Neuronal stem cell (in vitro differentiated cells): ENCODE data around the gene GSC2.

Experiments used
- DNase-seq: peaks from one replicate; pipeline ENCODE4 v3.0.0-alpha.2; 2013; ENCODE audit warnings: low spot score
- H2AFZ ChIP-seq: one replicate; pipeline ENCODE4 v1.6.1; 2013; ENCODE audit warnings: mild to moderate bottlenecking, low read length, inconsistent platforms
- H2AK5ac ChIP-seq: 2 replicates; pipeline ENCODE4 v1.6.1; 2013; ENCODE audit warnings: low read depth, mild to moderate bottlenecking, inconsistent platforms, low read length, moderate library complexity, mixed read lengths
- H2BK120ac ChIP-seq: 2 replicates; pipeline ENCODE4 v1.6.1; 2013; ENCODE audit warnings: low read depth, mild to moderate bottlenecking, inconsistent platforms, low read length, moderate library complexity, mixed read lengths
- H2BK12ac ChIP-seq: one replicate; pipeline ENCODE4 v1.6.1; 2013; ENCODE audit warnings: low read length, inconsistent platforms
- H2BK15ac ChIP-seq: 2 replicates; pipeline ENCODE4 v1.6.1; 2013; ENCODE audit warnings: mild to moderate bottlenecking, low read length, inconsistent platforms, mixed read lengths
- H2BK5ac ChIP-seq: one replicate; pipeline ENCODE4 v1.6.1; 2013; ENCODE audit warnings: inconsistent platforms, mild to moderate bottlenecking, low read length, moderate library complexity
- H3K14ac ChIP-seq: one replicate; pipeline ENCODE4 v1.6.1; 2013; ENCODE audit warnings: low read length, inconsistent platforms
- H3K18ac ChIP-seq: 2 replicates; pipeline ENCODE4 v1.6.1; 2013; ENCODE audit warnings: low read length, inconsistent platforms
- H3K23ac ChIP-seq: 2 replicates; pipeline ENCODE4 v1.6.1; 2013; ENCODE audit warnings: low read depth, mild to moderate bottlenecking, mixed read lengths, low read length, inconsistent platforms; ENCODE audit not compliant: poor library complexity
- H3K27ac ChIP-seq: replicated peaks from 3 replicates; pipeline ENCODE4 v1.5.1; 2013; ENCODE audit warnings: low read length, inconsistent platforms
- H3K27me3 ChIP-seq, 3 experiments: 2 replicates each; pipeline ENCODE4 v1.6.1; 2013; ENCODE audit warnings: low read length in 3 of 3, mild to moderate bottlenecking in 2 of 3, inconsistent platforms in 1 of 3, low read depth in 1 of 3, mixed read lengths in 1 of 3, moderate library complexity in 1 of 3; ENCODE audit not compliant: control insufficient read depth in 3 of 3, insufficient read depth in 3 of 3
- H3K36me3 ChIP-seq, 2 donors: replicated peaks in 1 of 2; 2 replicates each; pipeline ENCODE4 v1.6.1; 2013; ENCODE audit warnings: low read length in 2 of 2; ENCODE audit not compliant: control insufficient read depth in 2 of 2, insufficient read depth in 2 of 2
- H3K4ac ChIP-seq: 2 replicates; pipeline ENCODE4 v1.6.1; 2013; ENCODE audit warnings: inconsistent platforms, mild to moderate bottlenecking, low read length, moderate library complexity
- H3K4me1 ChIP-seq, 2 donors: 1 replicate in 1 of 2; 2 replicates in 1 of 2; pipeline ENCODE4 v1.6.1; 2013; ENCODE audit warnings: low read length in 2 of 2, low read depth in 1 of 2; ENCODE audit not compliant: control insufficient read depth in 2 of 2, insufficient read depth in 1 of 2
- H3K4me2 ChIP-seq: one replicate; pipeline ENCODE4 v1.6.1; 2013; ENCODE audit warnings: mild to moderate bottlenecking, low read length, inconsistent platforms; ENCODE audit not compliant: insufficient read depth, poor library complexity, severe bottlenecking
- H3K4me3 ChIP-seq, 2 donors: 2 replicates each; pipeline ENCODE4 v1.5.1; 2013; ENCODE audit warnings: low read length in 2 of 2, mild to moderate bottlenecking in 2 of 2, inconsistent platforms in 1 of 2, moderate library complexity in 1 of 2
- H3K79me1 ChIP-seq: one replicate; pipeline ENCODE4 v1.6.1; 2013; ENCODE audit warnings: low read depth, mild to moderate bottlenecking, inconsistent platforms, low read length, moderate library complexity
- H3K9ac ChIP-seq: one replicate; pipeline ENCODE4 v1.6.1; 2013; ENCODE audit warnings: mild to moderate bottlenecking, low read depth, low read length, inconsistent platforms; ENCODE audit not compliant: poor library complexity
- H3K9me3 ChIP-seq, 2 donors: replicated peaks in 1 of 2; 2 replicates each; pipeline versions ENCODE3 to v1.6.1; 2013; ENCODE audit warnings: low read length in 2 of 2, mild to moderate bottlenecking in 2 of 2, inconsistent platforms in 1 of 2, low read depth in 1 of 2, mixed read lengths in 1 of 2, moderate library complexity in 1 of 2; ENCODE audit not compliant: control insufficient read depth in 2 of 2, insufficient read depth in 1 of 2
- H4K8ac ChIP-seq: one replicate; pipeline ENCODE4 v1.6.1; 2013; ENCODE audit warnings: low read depth, mild to moderate bottlenecking, inconsistent platforms, low read length, moderate library complexity
- H4K91ac ChIP-seq: one replicate; pipeline ENCODE4 v1.6.1; 2013; ENCODE audit warnings: low read length, low read depth, mild to moderate bottlenecking, inconsistent platforms; ENCODE audit not compliant: poor library complexity
- WGBS, 2 donors: extraction: QIAGEN DNeasy Blood & Tissue Kit; methylation state at CpG; one replicate each; pipeline ENCODE4 v1.1.7; 2013; ENCODE audit warnings: missing lambda C conversion rate in 2 of 2, mixed read lengths in 1 of 2; ENCODE audit not compliant: insufficient read length in 2 of 2, insufficient replicate concordance in 1 of 2; ENCODE audit errors: extremely low coverage in 2 of 2; 5-methylcytosine and 5-hydroxymethylcytosine counted together

The GSC2 gene

DNA sequence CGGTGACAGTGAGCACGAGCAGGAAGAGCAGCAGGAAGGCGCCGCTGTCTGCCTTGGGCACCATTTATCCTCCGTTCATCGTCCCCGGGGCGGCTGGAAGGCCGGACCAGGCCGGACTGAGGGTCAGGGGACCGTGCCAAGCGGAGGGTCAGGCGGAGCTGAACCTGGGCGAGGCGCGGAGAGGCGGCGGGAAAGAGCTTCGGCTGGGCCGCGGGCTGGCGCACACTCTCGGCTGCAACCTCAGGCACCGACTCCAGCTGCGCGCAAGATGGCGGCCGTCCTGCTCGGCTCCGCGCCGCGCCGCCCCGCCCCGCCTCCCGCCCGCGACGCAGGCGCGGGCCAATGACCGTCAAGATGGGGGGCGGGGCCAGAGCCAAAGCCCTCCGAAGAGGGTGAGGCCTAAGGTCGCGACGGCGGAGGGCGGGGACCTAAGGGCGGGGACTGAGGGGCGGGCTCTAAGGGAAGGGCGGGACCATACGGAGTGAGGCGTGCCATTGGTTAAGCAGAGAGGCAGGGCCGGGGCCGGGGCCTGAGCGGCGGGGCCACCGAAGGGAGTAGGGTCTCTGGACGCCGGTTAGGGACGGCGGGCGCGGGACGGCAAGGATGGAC is 27.8 kb downstream of the GSC2 start, which contains the start of gene DGCR2:
DGCR2 (minus strand) TSS at position 270 of the 609 bp plus-strand sequence; CDS start at position 64, 206 bp downstream.
- H3K4me1 ChIP-seq: peaks cover 4 to 12% of the 10 kb centered on the region in 2 donors
- H2AFZ ChIP-seq: peak within 1 kb of the TSS; percentile 100
- peak within 1 kb of the TSS; percentile 95 for H2BK5ac ChIP-seq
- peak within 1 kb of the TSS; percentile 87 for H3K4me2 ChIP-seq
- H3K4ac ChIP-seq: no peak within 1 kb of the TSS
- H2AK5ac ChIP-seq: peak within 1 kb of the TSS; percentile 76
- peak within 1 kb of the TSS; percentile 86 for H3K14ac ChIP-seq
- H4K91ac ChIP-seq: peak within 1 kb of the TSS; percentile 86
- peak within 1 kb of the TSS; percentile 81 for H3K27ac ChIP-seq
- peak within 1 kb of the TSS; percentile 99 for H3K18ac ChIP-seq
- peaks cover 0 to 3% (median 0%) of the 10 kb centered on the region in 3 experiments for H3K27me3 ChIP-seq
- peak within 1 kb of the TSS; percentile 99 for H3K9ac ChIP-seq
- no peak within 1 kb of the TSS for H4K8ac ChIP-seq
- no peaks in the 10 kb centered on the region for H3K9me3 ChIP-seq
- H2BK12ac ChIP-seq: no peak within 1 kb of the TSS
- H3K79me1 ChIP-seq: peaks cover 13% of the 10 kb centered on the region
- no CpG with 5 or more reads among the region's 67 CpGs for WGBS, 2 donors
- peak within 1 kb of the TSS; percentile 99 for H3K4me3 ChIP-seq
- peak within 1 kb of the TSS; percentile 84 for H2BK15ac ChIP-seq
- H2BK120ac ChIP-seq: no peak within 1 kb of the TSS
- peak; percentile 97 for DNase-seq
- peak within 1 kb of the TSS; percentile 95 for H3K23ac ChIP-seq
- peaks cover 5 to 25% of the 10 kb centered on the region in 2 donors for H3K36me3 ChIP-seq

DNA sequence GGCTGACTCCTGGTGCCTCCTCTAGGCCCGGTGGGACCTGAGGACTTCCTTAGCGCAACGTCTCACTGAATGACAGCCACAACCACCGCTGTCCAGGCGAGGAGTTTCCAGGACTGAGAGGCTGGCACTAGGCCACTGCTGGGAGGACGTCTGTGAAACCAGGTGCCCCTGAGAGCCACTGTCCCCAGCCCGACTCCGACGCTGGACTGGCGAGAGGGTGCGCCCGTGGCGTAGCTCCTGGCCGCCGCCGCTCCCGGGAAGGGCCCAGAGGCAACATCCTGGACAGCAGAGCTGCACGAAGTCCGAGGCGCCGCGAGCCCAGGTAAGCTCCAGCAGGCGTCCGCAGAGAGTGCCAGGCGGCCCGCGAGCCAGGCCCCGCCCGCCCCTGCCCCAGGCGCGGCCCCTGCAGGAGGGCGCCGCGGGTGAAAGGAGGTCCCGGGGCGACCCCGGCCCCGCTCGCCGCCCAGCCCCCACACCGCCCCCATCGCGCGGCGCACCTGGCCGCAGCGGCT is 28.4 kb downstream of the GSC2 start:
- peak overlapping the region; percentile 87 for H3K4me2 ChIP-seq
- H3K9ac ChIP-seq: peak overlapping the region; percentile 99
- peak overlapping the region; percentile 99 for H3K4me3 ChIP-seq
- peak overlapping the region; percentile 95 for H2BK5ac ChIP-seq
- peak overlapping the region; percentile 76 for H2AK5ac ChIP-seq
- peak overlapping the region; percentile 95 for H3K23ac ChIP-seq
- peak; percentile 24 for DNase-seq
- H3K14ac ChIP-seq: peak overlapping the region; percentile 86
- H3K4ac ChIP-seq: no peak overlapping the region
- H2BK120ac ChIP-seq: no peak overlapping the region
- no peak overlapping the region for H2BK12ac ChIP-seq
- WGBS, 2 donors: no CpG with 5 or more reads among the region's 47 CpGs
- H3K27me3 ChIP-seq: peaks cover 0 to 3% (median 0%) of the 10 kb centered on the region in 3 experiments
- no peak overlapping the region for H4K8ac ChIP-seq
- peak overlapping the region; percentile 84 for H2BK15ac ChIP-seq
- no peak overlapping the region for H3K27ac ChIP-seq
- peaks cover 17% of the 10 kb centered on the region for H3K79me1 ChIP-seq
- peaks cover 5 to 30% of the 10 kb centered on the region in 2 donors for H3K36me3 ChIP-seq
- H4K91ac ChIP-seq: no peak overlapping the region
- peak overlapping the region; percentile 99 for H2AFZ ChIP-seq
- peaks cover 4 to 12% of the 10 kb centered on the region in 2 donors for H3K4me1 ChIP-seq
- peak overlapping the region; percentile 99 for H3K18ac ChIP-seq
- H3K9me3 ChIP-seq: no peaks in the 10 kb centered on the region

DNA sequence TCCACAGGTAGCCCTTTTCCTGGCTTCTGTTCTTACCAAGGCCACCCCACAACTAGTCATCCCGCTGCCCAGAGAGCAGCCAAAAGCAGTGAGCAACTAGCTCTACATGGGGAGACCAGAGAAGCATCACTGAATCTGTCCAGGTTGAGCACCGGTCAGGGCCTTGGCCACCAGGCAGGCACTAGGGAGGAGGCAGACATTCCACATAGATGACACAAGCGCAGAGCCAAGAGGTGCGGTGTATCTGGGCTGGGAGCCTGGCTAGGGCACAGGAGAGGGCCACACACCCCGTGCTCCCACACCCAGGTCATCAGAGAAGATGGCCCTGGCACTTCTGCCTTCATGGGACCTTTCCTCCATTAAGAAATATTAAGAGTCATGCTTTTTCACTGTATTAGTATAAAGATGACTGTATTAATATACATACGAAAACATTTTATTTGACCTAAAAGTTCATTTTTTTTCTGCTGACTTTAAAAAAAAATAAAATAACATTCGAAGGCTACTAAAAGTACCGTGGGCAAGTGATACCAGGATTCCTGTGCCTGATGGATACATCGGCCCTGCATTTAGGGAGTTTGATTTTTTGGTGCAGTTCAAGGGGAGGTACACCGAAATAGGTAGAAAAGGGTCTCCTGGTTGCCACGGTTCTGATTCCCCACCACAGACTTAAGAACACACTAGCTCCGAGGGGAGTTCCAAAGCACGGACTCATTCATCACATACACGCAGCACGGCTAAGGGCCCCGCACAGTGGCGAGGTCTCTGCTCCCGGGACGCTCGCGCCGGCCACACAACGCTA is 29.1 kb downstream of the GSC2 start:
- WGBS, 2 donors: no CpG with 5 or more reads among the region's 23 CpGs
- H3K79me1 ChIP-seq: peaks cover 17% of the 10 kb centered on the region
- H2BK15ac ChIP-seq: no peak overlapping the region
- no peak overlapping the region for H4K8ac ChIP-seq
- no peak overlapping the region for H4K91ac ChIP-seq
- peak overlapping the region; percentile 34 for H2AK5ac ChIP-seq
- H3K4me3 ChIP-seq: peak overlapping the region; percentile 99
- H2AFZ ChIP-seq: no peak overlapping the region
- H3K23ac ChIP-seq: peak overlapping the region; percentile 95
- peaks cover 7 to 35% of the 10 kb centered on the region in 2 donors for H3K36me3 ChIP-seq
- DNase-seq: no peak
- peaks cover 4 to 14% of the 10 kb centered on the region in 2 donors for H3K4me1 ChIP-seq
- peak overlapping the region; percentile 99 for H3K18ac ChIP-seq
- H2BK12ac ChIP-seq: no peak overlapping the region
- H3K27ac ChIP-seq: no peak overlapping the region
- peak overlapping the region; percentile 64 for H3K14ac ChIP-seq
- peak overlapping the region; percentile 99 for H3K9ac ChIP-seq
- no peak overlapping the region for H2BK120ac ChIP-seq
- H2BK5ac ChIP-seq: peak overlapping the region; percentile 95
- H3K9me3 ChIP-seq: no peaks in the 10 kb centered on the region
- H3K4me2 ChIP-seq: peak overlapping the region; percentile 87
- H3K4ac ChIP-seq: no peak overlapping the region
- no peaks in the 10 kb centered on the region for H3K27me3 ChIP-seq

DNA sequence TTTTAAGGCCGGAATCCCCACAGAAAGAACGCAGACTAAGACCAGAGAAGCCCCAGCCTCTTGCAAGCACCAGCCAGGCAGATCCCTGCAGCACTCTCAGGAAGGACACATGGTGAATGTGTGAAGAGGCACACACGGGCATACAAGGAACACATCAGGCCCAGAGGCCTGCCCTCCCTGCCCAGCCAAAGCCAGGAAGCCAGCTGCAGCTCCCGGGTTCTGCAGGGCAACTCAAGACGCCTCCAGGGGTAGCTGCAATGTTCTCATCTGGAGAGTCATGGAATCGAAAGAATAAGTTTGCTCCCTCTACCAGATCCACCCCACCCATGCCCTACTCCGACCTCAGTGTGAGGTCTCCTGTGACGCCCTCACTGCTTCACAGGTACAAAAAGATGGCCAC is 30.1 kb downstream of the GSC2 start:
- Histone ChIP-seq H3K23ac (peak overlapping the region; percentile 50), H3K27me3 (no peaks in the 10 kb centered on the region), H2BK12ac (no peak overlapping the region), H4K91ac (no peak overlapping the region), H3K18ac (no peak overlapping the region), H3K36me3 (peaks cover 7 to 35% of the 10 kb centered on the region in 2 donors), H3K4me3 (no peak overlapping the region), H2BK120ac (no peak overlapping the region), H4K8ac (no peak overlapping the region), H3K9ac (peak overlapping the region; percentile 1), H2AFZ (no peak overlapping the region), H3K4me1 (peaks cover 4 to 16% of the 10 kb centered on the region in 2 donors), H3K79me1 (peaks cover 23% of the 10 kb centered on the region), H3K9me3 (no peaks in the 10 kb centered on the region), H2AK5ac (no peak overlapping the region), H3K4me2 (no peak overlapping the region), H2BK5ac (no peak overlapping the region), H2BK15ac (no peak overlapping the region), H3K4ac (no peak overlapping the region), H3K27ac (no peak overlapping the region), H3K14ac (no peak overlapping the region)
- WGBS, 2 donors: no CpG with 5 or more reads among the region's 8 CpGs
- DNase-seq: no peak
